GM12873 (cell line): ENCODE results near the gene RYR2.

Experiments
- TF ChIP-seq, protein P1 (sequence below): IDR thresholded peaks from 2 replicates; pipeline ENCODE4 v1.5.1; 2012; ENCODE audit warnings: low read depth, mild to moderate bottlenecking, moderate library complexity, low read length, control low read depth; ENCODE audit not compliant: insufficient read depth; ENCODE audit errors: missing control alignments

Gene RYR2

DNA sequence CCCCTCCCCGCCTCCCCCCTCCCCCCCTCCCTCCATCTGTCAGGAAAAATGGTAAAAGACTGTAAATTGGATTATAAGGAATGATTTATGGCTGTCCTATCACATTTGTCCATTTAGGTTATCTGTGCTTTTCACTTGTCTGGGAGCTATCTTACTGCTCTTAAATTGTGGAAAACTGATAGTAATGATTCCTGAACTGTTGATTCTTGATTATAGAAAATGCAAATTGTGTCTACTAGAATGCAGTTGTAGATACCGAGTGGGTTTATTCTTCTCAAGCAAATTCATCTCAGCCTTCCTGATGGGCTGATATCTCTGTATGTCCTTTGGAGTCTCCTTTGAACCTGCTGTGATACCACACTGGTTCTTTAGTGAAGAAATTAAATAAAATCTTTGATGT is 12.3 kb downstream of the RYR2 start:
- TF ChIP-seq, protein P1, sequence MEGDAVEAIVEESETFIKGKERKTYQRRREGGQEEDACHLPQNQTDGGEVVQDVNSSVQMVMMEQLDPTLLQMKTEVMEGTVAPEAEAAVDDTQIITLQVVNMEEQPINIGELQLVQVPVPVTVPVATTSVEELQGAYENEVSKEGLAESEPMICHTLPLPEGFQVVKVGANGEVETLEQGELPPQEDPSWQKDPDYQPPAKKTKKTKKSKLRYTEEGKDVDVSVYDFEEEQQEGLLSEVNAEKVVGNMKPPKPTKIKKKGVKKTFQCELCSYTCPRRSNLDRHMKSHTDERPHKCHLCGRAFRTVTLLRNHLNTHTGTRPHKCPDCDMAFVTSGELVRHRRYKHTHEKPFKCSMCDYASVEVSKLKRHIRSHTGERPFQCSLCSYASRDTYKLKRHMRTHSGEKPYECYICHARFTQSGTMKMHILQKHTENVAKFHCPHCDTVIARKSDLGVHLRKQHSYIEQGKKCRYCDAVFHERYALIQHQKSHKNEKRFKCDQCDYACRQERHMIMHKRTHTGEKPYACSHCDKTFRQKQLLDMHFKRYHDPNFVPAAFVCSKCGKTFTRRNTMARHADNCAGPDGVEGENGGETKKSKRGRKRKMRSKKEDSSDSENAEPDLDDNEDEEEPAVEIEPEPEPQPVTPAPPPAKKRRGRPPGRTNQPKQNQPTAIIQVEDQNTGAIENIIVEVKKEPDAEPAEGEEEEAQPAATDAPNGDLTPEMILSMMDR, result no peak

DNA sequence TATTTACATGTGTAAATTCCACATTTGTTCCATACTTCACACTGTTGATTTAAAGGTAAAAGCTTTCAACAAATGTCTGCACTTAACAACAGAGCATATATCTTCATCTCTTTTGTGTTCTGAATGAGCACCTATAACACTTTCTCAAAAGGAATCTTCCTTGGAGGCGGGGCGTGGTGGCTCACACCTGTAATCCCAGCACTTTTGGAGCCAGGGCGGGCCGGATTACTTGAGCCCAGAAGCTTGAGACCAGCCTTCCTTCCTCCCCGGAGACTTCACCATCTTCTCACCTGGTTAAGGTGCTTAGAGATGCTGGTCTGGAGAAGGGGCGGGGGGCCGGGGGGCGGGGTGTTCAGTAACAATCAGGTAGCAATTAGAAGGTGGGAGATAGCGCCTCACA is 16.5 kb downstream of the RYR2 start:
- TF ChIP-seq, protein P1, result no peak

DNA sequence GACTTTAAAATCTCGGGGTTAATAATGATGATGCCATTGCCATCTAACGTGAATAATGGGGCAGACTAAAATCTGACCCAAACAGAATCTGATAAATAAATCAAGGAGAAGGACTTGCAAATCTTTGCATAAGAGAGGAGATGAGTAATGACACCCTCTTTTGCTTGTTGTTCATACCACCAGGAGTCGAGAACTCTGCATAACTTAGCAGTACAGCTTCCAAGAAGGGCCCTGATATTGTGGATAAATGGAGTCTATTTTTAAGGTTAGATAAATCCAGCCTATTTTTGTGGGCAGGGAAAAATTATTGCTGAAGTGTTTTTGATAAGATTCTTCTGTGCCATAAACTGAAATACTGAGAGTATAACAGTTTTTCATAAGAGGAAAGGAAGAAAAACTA is 17.3 kb downstream of the RYR2 start:
- TF ChIP-seq, protein P1, result no peak

DNA sequence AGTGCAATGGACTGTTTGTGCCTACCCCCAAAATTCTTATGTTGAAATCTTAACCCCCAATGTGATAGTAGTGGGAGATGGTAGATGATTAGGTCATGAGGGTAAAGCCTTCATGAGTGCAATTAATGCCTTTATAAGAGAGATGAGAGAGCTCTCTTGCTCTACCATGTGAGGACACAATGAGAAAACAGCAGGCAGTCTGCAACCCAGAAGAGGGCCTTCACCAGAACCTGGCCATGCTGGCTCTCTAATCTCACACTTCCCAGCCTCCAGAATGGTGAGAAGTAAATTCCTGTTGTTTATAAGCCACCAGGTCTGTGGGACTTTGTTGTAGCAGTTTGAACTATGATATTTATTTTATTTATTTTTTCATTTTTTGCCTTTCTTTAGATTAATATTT is 21.0 kb downstream of the RYR2 start:
- TF ChIP-seq, protein P1, result no peak

DNA sequence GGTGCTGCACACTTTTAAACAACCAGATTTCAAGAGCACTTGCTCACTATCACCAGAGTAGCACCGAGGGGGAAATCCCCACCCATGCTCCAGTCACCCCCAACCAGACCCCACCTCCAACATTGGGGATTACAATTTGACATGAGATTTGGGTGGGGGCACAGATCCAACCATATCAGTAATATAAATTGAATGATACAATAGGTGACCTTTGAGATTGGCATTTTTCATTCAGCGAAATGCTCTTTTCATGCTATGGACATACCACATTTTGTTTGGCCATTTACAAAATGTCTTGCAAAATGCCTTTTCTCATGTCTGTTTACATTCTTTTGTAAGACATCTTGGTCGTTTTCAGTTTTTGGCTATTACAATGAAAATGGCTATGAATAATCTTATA is 23.9 kb downstream of the RYR2 start:
- TF ChIP-seq, protein P1, result no peak

DNA sequence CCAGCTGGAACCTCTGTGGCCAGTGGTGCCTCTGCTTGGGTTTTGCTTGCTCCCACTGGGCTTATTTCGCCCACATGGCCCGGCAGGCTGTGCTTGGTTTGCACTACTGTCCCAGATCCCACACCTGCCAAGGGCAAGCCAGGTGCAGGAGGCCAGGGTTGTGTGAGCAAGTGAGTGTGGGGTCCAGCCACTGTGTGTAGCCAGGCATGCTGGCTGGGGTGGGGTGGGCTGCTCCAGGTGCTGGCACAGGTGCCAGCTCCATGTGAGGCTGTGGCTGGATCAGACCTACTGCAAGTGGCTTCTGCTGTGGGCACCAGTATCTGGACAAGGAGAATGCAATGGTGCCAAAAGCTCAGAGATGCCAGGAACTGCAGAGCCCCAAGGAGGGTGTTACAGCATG is 28.5 kb downstream of the RYR2 start:
- TF ChIP-seq, protein P1, result no peak

DNA sequence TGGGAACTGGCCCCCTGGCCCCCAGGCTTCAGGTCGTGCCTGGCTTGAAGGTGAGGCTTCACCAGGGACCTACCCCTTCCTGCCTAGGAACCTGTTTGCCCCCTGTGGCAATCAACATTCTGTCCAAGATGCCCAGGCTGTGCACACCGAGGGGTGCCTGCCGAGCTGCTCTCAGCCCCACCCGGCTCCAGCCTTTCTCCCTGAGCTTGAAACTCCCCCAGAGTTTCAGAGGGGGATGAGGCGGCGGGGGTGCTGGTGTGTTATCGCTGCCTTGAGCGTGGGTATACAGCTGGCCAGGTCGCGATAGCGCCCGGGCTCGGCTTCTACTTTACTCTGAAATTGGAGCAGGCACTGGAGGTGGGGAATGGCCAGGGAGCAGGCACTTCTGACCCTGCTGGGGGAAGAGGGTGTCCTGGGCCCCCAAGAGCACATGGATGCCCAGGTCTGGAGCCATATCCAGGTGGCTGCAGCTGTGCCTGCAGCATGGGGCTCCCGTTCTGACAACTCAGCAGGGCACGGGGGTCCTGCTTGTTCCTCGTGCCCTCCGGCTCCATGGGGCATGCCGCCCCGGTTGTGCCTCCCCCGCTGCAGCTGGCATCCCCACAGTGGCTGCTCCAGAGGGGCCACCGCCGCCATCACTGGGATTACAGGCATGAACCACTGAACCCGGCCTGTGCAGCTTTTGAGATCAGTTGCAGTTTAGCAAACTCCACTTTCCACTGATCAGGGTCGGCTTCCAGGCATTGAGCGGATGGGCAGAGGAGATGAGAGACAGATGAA is 29.8 kb downstream of the RYR2 start:
- TF ChIP-seq, protein P1, result no peak
